GM18951 (cell line): Measurements from ENCODE around the gene HS3ST3A1.

ENCODE experiments used
- POLR2A ChIP-seq: IDR thresholded peaks from 4 replicates; pipeline ENCODE4 v1.6.1; 2011; ENCODE audit warnings: mild to moderate bottlenecking; ENCODE audit not compliant: insufficient read length, insufficient read depth; ENCODE audit errors: extremely low read depth
- in situ Hi-C: fragments of 300-500 bp; cut with MboI; formaldehyde crosslinking; loops from one replicate; pipeline ENCODE4 v1.12.0; 2022; ENCODE audit warnings: low sequenced_read_pairs, mixed read lengths, inconsistent platforms; ENCODE audit not compliant: unreplicated experiment

Gene HS3ST3A1

GRCh38 chr17:13626703-13627102 lies 25.0 kb upstream of the HS3ST3A1 start:
- in situ Hi-C loops = no loop called here
- no peak for TF ChIP-seq POLR2A

GRCh38 chr17:13619462-13619861 lies 17.7 kb upstream of the HS3ST3A1 start:
- in situ Hi-C loops = no loop called here
- TF ChIP-seq POLR2A = no peak

- no peak for TF ChIP-seq POLR2A
- in situ Hi-C loops = no loop called here
Observed at GRCh38 chr17:13616031-13616430, 14.3 kb upstream of the HS3ST3A1 start.

GRCh38 chr17:13609941-13610340 lies 8.2 kb upstream of the HS3ST3A1 start:
- TF ChIP-seq POLR2A = no peak
- in situ Hi-C loops = no loop called here

- in situ Hi-C loops = no loop called here
- TF ChIP-seq POLR2A = no peak
Observed at GRCh38 chr17:13601322-13601775, 380 bp downstream of the HS3ST3A1 start.

- TF ChIP-seq POLR2A = no peak
- in situ Hi-C loops = no loop called here
Observed at GRCh38 chr17:13600475-13601321, 1.0 kb downstream of the HS3ST3A1 start.

- in situ Hi-C loops = loop anchor here (10.0 to 25.0 kb wide), 2 partner anchors 712 to 1325 kb away; partner anchors contain the start of gene HS3ST3B1
Observed at GRCh38 chr17:13599864-13600263, 1.9 kb downstream of the HS3ST3A1 start.

GRCh38 chr17:13599168-13599577 lies 2.6 kb downstream of the HS3ST3A1 start:
- no peak for TF ChIP-seq POLR2A
- in situ Hi-C loops = loop anchor here (10.0 to 25.0 kb wide), 2 partner anchors 713 to 1326 kb away; partner anchors contain the start of gene HS3ST3B1

More at GRCh38 chr17:13599864-13600263, 1.9 kb downstream of the HS3ST3A1 start:
- TF ChIP-seq POLR2A = no peak

GRCh38 chr17:13598353-13599167 lies 3.2 kb downstream of the HS3ST3A1 start:
- TF ChIP-seq POLR2A = no peak
- in situ Hi-C loops = loop anchor here (10.0 to 25.0 kb wide), 2 partner anchors 714 to 1326 kb away; partner anchors contain the start of gene HS3ST3B1

GRCh38 chr17:13597723-13598347 lies 3.9 kb downstream of the HS3ST3A1 start:
- in situ Hi-C loops = loop anchor here (10.0 to 25.0 kb wide), 2 partner anchors 714 to 1327 kb away; partner anchors contain the start of gene HS3ST3B1
- TF ChIP-seq POLR2A = no peak

GRCh38 chr17:13596241-13596923 lies 5.3 kb downstream of the HS3ST3A1 start:
- in situ Hi-C loops = loop anchor here (10.0 to 25.0 kb wide), 2 partner anchors 716 to 1328 kb away; partner anchors contain the start of gene HS3ST3B1
- no peak for TF ChIP-seq POLR2A

GRCh38 chr17:13595599-13595899 lies 6.2 kb downstream of the HS3ST3A1 start:
- in situ Hi-C loops = loop anchor here (10.0 to 25.0 kb wide), 2 partner anchors 717 to 1329 kb away; partner anchors contain the start of gene HS3ST3B1

More at GRCh38 chr17:13595599-13595899, 6.2 kb downstream of the HS3ST3A1 start:
- TF ChIP-seq POLR2A = no peak
